ENCODE data around the gene GALK1. TPM values are rescaled to one million over a fixed set of nuclear protein-coding genes. Genes with fewer than 3 reads are reported as not detected.

The GALK1 gene
- total RNA-seq, 4 donors from 2014 or later = 19.4 to 37.1 (median 35.6) TPM; not detected in 1

- intact Hi-C loops (cut with DNase I; ENCODE audit: low total_unique reads) = no loop called here
- H3K27me3 ChIP-seq = no peaks in the 10 kb centered on the region
- H3K4me1 ChIP-seq = peaks cover 0 to 9% of the 10 kb centered on the region in 2 donors
- TF ChIP-seq, protein P1, sequence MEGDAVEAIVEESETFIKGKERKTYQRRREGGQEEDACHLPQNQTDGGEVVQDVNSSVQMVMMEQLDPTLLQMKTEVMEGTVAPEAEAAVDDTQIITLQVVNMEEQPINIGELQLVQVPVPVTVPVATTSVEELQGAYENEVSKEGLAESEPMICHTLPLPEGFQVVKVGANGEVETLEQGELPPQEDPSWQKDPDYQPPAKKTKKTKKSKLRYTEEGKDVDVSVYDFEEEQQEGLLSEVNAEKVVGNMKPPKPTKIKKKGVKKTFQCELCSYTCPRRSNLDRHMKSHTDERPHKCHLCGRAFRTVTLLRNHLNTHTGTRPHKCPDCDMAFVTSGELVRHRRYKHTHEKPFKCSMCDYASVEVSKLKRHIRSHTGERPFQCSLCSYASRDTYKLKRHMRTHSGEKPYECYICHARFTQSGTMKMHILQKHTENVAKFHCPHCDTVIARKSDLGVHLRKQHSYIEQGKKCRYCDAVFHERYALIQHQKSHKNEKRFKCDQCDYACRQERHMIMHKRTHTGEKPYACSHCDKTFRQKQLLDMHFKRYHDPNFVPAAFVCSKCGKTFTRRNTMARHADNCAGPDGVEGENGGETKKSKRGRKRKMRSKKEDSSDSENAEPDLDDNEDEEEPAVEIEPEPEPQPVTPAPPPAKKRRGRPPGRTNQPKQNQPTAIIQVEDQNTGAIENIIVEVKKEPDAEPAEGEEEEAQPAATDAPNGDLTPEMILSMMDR (IDR thresholded peaks at IDR 0.05) = no peak
- TF ChIP-seq POLR2A (IDR thresholded peaks at IDR 0.05) = no peak
- H3K4me3 ChIP-seq = no peak overlapping the region
- peak overlapping the region in 1 of 2 donors; percentile 44 for H3K27ac ChIP-seq
- peak; percentile 14 to 25 for DNase-seq
- H3K9me3 ChIP-seq = no peaks in the 10 kb centered on the region
- no peaks in the 10 kb centered on the region for H3K36me3 ChIP-seq
These were observed 8.3 kb upstream of the GALK1 start for GRCh38 chr17:75773121-75773807.

DNA sequence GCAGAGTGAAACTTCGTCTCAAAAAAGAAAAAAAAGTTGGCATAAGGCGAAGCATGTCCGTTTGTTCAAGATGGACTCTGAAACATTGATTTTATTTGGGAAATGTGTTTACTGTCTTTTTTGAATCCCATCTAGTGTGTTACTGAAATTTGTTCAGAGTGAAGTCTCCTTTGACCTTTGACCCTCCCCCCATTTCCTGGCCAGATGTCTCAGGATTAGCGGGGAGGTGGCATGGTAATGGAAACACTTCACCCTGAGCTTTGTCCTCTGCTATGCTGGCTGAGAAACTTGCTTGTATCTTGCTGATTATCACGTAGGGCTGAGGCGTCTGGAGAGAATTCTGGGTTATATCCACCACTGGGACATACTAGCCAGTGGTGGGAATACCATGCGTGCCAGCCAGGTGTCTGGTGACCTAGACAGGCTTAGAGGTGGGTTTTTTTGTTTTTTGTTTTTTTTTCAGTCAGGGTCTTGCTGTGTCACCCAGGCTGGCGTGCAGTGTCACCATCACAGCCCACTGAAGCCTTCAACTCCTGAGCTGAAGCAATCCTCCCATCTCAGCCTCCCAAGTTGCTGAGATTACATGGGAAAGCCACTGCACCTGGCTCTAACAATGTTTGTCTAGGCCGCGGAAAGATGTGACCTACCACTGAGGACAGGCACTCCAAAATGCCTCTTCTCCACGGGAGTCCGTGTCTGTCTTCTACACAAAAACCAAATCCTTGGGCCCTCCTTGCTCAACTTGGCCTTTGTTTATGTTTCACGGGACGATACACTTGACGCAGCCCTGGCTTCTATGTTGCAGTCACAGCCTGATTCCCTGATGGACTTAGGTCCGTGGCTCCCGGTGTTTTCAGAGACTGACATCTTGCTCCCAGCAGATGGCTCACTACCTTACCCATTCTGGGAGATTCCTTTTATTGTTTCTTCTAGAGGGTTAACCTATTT lies 6.6 kb upstream of the GALK1 start:
- no peak for DNase-seq
- no peak for TF ChIP-seq POLR2A (IDR thresholded peaks at IDR 0.05)
- TF ChIP-seq, protein P1 (IDR thresholded peaks at IDR 0.05) = no peak
- intact Hi-C loops (cut with DNase I; ENCODE audit: low total_unique reads) = no loop called here
- H3K27ac ChIP-seq = peak overlapping the region in 1 of 2 donors; percentile 44
- H3K4me1 ChIP-seq = peaks cover 0 to 9% of the 10 kb centered on the region in 2 donors
- H3K27me3 ChIP-seq = no peaks in the 10 kb centered on the region
- no peaks in the 10 kb centered on the region for H3K9me3 ChIP-seq
- no peak overlapping the region for H3K4me3 ChIP-seq
- H3K36me3 ChIP-seq = no peaks in the 10 kb centered on the region

DNA sequence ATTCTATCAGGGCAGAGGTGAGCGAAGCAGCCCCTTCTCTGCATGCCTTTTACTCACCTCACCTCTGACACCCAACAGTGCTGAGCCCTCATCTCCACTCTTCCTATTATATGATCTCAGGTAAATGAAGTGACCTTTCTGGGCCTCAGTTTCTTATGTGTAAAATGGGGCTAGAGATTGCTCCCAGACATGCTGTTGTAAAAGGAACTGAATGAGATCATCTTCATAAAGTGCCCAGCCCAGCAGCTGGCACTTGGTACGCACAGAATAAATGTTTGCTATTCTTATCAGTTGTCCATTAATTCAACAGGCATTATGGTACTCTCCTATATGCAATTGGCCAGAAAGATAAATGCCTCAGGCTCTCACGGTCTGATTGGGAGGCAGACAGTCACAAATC lies 4.5 kb upstream of the GALK1 start:
- no peak overlapping the region for H3K27ac ChIP-seq
- H3K9me3 ChIP-seq = no peaks in the 10 kb centered on the region
- H3K4me3 ChIP-seq = no peak overlapping the region
- no peaks in the 10 kb centered on the region for H3K4me1 ChIP-seq
- intact Hi-C loops (cut with DNase I; ENCODE audit: low total_unique reads) = no loop called here
- no peak for TF ChIP-seq POLR2A (IDR thresholded peaks at IDR 0.05)
- TF ChIP-seq, protein P1 (IDR thresholded peaks at IDR 0.05) = no peak
- DNase-seq = no peak
- no peaks in the 10 kb centered on the region for H3K36me3 ChIP-seq
- no peaks in the 10 kb centered on the region for H3K27me3 ChIP-seq

GRCh38 chr17:75767881-75768280 lies 2.9 kb upstream of the GALK1 start:
- H3K27me3 ChIP-seq = no peaks in the 10 kb centered on the region
- intact Hi-C loops (cut with DNase I; ENCODE audit: low total_unique reads) = no loop called here
- no peak overlapping the region for H3K27ac ChIP-seq
- TF ChIP-seq, protein P1 (IDR thresholded peaks at IDR 0.05) = no peak
- no peak for TF ChIP-seq POLR2A (IDR thresholded peaks at IDR 0.05)
- peaks cover 8 to 10% of the 10 kb centered on the region in 2 donors for H3K4me1 ChIP-seq
- no peak overlapping the region for H3K4me3 ChIP-seq
- no peaks in the 10 kb centered on the region for H3K9me3 ChIP-seq
- H3K36me3 ChIP-seq = no peaks in the 10 kb centered on the region
- no peak for DNase-seq

- H3K27ac ChIP-seq = peak overlapping the region; percentile 74 to 94
- H3K36me3 ChIP-seq = no peaks in the 10 kb centered on the region
- intact Hi-C loops (cut with DNase I; ENCODE audit: low total_unique reads) = no loop called here
- H3K9me3 ChIP-seq = no peaks in the 10 kb centered on the region
- no peaks in the 10 kb centered on the region for H3K27me3 ChIP-seq
- H3K4me1 ChIP-seq = peaks cover 8 to 10% of the 10 kb centered on the region in 2 donors
- TF ChIP-seq, protein P1 (IDR thresholded peaks at IDR 0.05) = no peak
- TF ChIP-seq POLR2A (IDR thresholded peaks at IDR 0.05) = no peak
- no peak for DNase-seq
- H3K4me3 ChIP-seq = no peak overlapping the region
These were observed 989 bp upstream of the GALK1 start for GRCh38 chr17:75765981-75766380.
